Measurements from ENCODE around the gene OR4D1.

The OR4D1 gene

DNA sequence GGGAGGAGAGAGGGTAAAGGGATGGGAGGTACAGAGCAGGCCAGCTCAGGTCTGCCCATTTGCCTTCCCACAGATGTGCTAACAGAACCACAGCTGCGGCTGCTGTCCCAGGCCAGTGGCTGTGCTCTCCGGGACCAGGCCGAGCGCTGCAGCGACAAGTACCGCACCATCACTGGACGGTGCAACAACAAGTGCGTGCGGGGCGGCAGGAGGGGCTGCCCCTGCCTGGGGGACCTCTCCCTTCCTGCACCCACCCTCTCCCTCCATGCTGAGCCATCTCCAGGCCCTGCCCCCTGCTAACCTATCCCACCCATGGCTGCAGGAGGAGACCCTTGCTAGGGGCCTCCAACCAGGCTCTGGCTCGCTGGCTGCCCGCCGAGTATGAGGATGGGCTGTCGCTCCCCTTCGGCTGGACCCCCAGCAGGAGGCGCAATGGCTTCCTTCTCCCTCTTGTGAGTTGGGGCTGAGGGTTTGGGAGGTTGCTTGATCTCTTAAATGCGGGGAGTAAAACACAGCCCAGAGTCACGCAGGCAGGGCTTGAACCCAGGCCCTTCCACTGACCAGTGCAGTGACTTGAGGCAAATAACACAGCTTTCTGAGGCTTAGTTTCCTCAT is 45.6 kb downstream of the OR4D1 start:
- DNase-seq (ENCODE audit: low spot score): no peak

DNA sequence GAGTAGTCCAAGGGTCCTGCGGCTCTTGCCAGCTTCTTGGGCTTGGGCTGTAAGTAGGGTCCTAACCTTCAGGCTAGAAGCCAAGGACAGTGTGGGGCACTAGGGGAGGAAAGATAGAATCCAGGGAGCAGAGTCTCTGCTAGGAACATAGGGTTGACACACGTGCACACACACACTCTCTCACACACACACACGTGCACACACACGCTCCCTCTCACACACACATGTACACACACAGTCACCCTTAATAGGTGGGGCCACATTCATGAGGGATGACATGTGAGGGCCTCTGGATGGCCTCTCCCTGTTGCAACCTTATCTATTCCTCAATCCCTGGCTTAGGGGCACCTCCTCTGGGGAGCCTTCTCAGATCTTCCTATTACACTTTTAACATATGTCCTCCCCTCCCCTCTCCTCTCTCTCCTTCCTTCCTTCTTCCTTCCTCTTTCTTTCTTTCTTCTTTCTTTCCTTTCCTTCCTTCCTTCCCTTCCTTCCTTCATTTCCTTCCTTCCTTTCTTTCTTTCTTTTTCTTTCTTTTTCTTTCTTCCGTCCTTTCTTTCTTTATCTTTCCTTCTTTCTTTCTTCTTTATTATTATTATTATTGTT is 47.4 kb downstream of the OR4D1 start:
- DNase-seq (ENCODE audit: low spot score): no peak

DNA sequence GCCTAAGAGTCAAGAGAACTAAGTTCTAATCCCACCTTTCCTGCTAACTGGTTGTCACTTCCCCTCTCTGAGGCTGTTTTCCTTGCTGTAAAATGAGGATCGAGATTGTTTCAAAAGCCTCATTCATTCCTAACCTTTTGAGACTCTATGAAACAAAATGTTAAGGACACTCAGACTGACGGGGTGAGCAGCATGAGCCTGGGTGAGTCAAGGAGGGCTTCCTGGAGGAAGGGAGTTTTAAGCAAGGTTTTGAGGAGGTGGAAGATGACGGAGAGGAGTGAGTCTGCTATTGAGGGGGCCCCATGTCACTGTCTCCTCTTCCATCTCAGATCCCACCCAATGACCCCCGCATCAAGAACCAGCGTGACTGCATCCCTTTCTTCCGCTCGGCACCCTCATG is 48.4 kb downstream of the OR4D1 start:
- no peak for DNase-seq (ENCODE audit: low spot score)

DNA sequence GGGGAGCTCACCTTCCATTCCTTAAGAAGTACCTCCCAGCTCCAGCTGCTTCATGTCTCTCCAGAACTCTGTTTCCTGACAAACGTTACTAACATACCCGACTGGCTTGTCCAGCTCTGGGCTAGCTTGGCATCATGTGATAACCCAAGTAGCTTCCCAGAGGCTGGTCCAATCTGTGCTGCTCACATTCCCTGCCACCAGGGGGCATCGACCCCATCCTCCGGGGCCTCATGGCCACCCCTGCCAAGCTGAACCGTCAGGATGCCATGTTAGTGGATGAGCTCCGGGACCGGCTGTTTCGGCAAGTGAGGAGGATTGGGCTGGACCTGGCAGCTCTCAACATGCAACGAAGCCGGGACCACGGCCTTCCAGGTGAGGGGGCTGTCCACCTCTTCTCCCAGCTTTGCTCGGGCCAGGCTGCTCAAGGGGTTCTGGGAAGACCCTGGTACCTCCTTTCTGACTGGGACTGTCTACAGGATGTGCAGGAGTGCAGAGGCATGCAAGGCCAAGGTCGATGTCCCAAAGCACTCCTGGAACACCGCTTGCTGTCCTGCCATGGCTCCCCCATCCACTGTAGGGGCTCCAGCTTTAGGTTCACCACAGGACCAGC is 51.9 kb downstream of the OR4D1 start:
- DNase-seq (ENCODE audit: low spot score): peak; percentile 80

DNA sequence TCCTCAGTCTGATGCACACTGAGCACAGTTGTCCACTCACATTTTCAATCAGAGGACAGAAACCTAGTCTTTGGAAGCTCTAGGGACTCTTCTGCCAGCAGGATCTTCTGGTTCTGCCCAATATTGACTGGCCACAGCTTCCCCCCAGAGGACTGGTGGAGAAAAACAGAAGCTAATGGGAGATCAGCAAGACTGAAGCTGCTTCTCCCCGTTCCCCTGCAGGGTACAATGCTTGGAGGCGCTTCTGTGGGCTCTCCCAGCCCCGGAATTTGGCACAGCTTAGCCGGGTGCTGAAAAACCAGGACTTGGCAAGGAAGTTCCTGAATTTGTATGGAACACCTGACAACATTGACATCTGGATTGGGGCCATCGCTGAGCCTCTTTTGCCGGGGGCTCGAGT is 54.7 kb downstream of the OR4D1 start:
- DNase-seq (ENCODE audit: low spot score): no peak

DNA sequence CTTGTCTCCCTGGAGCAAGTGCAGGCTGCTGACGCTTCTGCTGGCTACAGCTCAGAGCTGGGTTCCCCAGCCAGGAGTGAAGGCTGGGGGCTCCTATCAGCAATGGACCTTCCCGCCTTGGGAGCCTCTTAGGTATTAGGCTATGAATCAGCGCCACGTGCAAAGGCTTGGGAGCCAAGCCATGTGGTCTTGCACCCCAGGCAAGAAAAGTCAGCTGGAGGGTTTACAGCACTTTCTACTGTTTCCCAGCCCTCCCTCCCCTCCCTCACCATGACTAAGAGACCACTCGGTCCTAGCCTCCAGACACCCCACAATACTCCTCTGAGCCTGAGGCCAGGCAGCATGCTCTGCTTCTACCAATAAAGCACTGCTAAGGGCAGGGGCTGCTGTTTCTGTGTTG is 56.6 kb downstream of the OR4D1 start:
- no peak for DNase-seq (ENCODE audit: low spot score)

DNA sequence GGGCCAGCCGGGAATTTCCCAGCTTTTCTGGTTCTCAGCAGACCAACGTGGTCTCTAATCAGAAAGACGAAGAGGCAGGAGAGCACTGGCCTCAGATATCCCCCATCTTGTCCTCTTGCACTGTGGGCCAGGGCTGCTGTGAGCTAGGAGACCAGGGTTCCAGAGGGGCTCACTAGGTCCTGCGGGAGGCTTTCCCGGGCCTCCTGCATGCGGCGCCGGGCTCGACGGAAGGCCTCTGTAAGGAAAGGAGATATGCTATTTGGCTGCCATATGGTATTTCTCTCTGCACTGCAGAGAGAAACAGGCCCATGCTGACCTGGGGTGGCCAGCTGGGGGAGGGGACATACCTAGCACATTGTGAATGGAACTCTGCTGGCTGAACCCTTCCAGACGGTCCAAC is 57.8 kb downstream of the OR4D1 start:
- no peak for DNase-seq (ENCODE audit: low spot score)

DNA sequence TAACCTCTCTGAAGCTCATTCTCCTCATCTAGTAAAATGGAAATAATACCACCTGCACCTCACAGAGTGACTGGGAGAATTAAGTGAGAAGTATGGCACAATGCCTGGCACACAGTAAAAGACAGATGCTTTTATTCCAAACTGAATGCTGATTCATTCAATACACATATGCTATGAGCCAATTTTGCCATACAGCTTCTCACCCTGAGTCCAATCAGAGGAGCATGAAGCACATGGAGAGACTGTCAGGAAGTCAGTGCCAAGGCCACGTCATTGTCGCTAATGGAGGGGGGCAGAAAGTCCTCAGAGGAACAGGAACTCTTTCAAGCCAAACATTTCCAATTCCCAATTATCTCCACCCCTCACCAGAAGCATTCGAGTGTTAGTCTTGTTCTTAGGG is 59.3 kb downstream of the OR4D1 start:
- DNase-seq (ENCODE audit: low spot score): no peak

DNA sequence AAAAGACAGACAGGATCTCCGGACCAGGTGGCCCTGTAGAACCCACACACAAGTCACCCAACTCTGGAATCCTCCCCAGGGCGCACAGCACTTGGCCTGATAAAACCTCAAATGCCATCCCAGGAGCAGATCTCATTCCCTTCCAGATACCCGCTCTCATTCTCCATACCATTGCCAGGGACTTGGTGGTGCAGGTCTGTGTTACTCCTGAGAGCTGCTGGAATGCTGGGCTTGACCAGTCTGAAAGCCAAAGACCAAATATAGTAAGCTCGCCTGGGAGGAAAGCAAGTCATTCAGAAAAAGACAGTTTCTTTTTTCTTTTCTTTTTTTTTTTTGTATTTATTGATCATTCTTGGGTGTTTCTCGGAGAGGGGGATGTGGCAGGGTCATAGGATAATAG is 60.2 kb downstream of the OR4D1 start:
- DNase-seq (ENCODE audit: low spot score): no peak

Measured in SK-N-DZ (cell line).